ENCODE measurements around the gene PTTG1.

The PTTG1 gene

GRCh38 chr5:160455600-160455999 lies 33.9 kb downstream of the PTTG1 start:
- DNase-seq (ENCODE audit: low read depth) = no peak

- no peak for DNase-seq (ENCODE audit: low read depth)
Observed at GRCh38 chr5:160456480-160457177, 35.0 kb downstream of the PTTG1 start.

GRCh38 chr5:160457252-160457651 lies 35.6 kb downstream of the PTTG1 start:
- no peak for DNase-seq (ENCODE audit: low read depth)

- DNase-seq (ENCODE audit: low read depth) = no peak
Observed at GRCh38 chr5:160458806-160459800, 37.4 kb downstream of the PTTG1 start.

- peak; percentile 61 for DNase-seq (ENCODE audit: low read depth)
Observed at GRCh38 chr5:160460377-160461049, 38.9 kb downstream of the PTTG1 start.

GRCh38 chr5:160461378-160461777 lies 39.7 kb downstream of the PTTG1 start:
- no peak for DNase-seq (ENCODE audit: low read depth)

GRCh38 chr5:160462167-160462566 lies 40.5 kb downstream of the PTTG1 start:
- DNase-seq (ENCODE audit: low read depth) = no peak

- DNase-seq (ENCODE audit: low read depth) = no peak
Observed at GRCh38 chr5:160463227-160463626, 41.6 kb downstream of the PTTG1 start.

- DNase-seq (ENCODE audit: low read depth) = peak; percentile 93
Observed at GRCh38 chr5:160463740-160464465, 42.2 kb downstream of the PTTG1 start.

- DNase-seq (ENCODE audit: low read depth) = no peak
Observed at GRCh38 chr5:160464466-160464797, 42.8 kb downstream of the PTTG1 start.

- no peak for DNase-seq (ENCODE audit: low read depth)
Observed at GRCh38 chr5:160466116-160466515, 44.5 kb downstream of the PTTG1 start.

GRCh38 chr5:160466889-160467554 lies 45.4 kb downstream of the PTTG1 start:
- peak; percentile 73 for DNase-seq (ENCODE audit: low read depth)

GRCh38 chr5:160467555-160468362 lies 46.1 kb downstream of the PTTG1 start:
- peak; percentile 93 for DNase-seq (ENCODE audit: low read depth)

GRCh38 chr5:160468363-160468975 lies 46.8 kb downstream of the PTTG1 start:
- no peak for DNase-seq (ENCODE audit: low read depth)

- DNase-seq (ENCODE audit: low read depth) = peak; percentile 88
Observed at GRCh38 chr5:160469156-160470144, 47.8 kb downstream of the PTTG1 start.

GRCh38 chr5:160470437-160471361 lies 49.0 kb downstream of the PTTG1 start:
- peak; percentile 30 for DNase-seq (ENCODE audit: low read depth)

GRCh38 chr5:160471761-160472160 lies 50.1 kb downstream of the PTTG1 start:
- no peak for DNase-seq (ENCODE audit: low read depth)

GRCh38 chr5:160472482-160472881 lies 50.8 kb downstream of the PTTG1 start:
- no peak for DNase-seq (ENCODE audit: low read depth)

Data from ELR (cell line).